ENCODE measurements around the gene LRP4.

The LRP4 gene

GRCh38 chr11:46835897-46836296 is 82.5 kb downstream of the LRP4 start:
- TF ChIP-seq POU6F1 (CRISPR knock-in tag; IDR thresholded peaks at IDR 0.05; ENCODE audit: borderline replicate concordance, low read depth) = no peak
- TF ChIP-seq ARNTL (CRISPR knock-in tag; IDR thresholded peaks at IDR 0.05; ENCODE audit: borderline replicate concordance, low read depth) = no peak
- TF ChIP-seq BACH2 (CRISPR knock-in tag; IDR thresholded peaks at IDR 0.05; ENCODE audit: borderline replicate concordance) = no peak
- no peak for TF ChIP-seq CREB5 (CRISPR knock-in tag; IDR thresholded peaks at IDR 0.05; ENCODE audit: low read depth)
- TF ChIP-seq TOX (CRISPR knock-in tag; IDR thresholded peaks at IDR 0.05; ENCODE audit: borderline replicate concordance) = no peak
- no peak for TF ChIP-seq ZNF565 (CRISPR knock-in tag; conservative IDR thresholded peaks at IDR 0.05; ENCODE audit: low read depth)
- no peak for TF ChIP-seq TCF4 (CRISPR knock-in tag; IDR thresholded peaks at IDR 0.05; ENCODE audit: borderline replicate concordance)
- TF ChIP-seq TSHZ2 (CRISPR knock-in tag; IDR thresholded peaks at IDR 0.05) = no peak
- no peak for TF ChIP-seq OSR1 (CRISPR knock-in tag; IDR thresholded peaks at IDR 0.05)
- no peak for ATAC-seq

GRCh38 chr11:46834821-46835220 is 83.5 kb downstream of the LRP4 start:
- TF ChIP-seq PATZ1 (CRISPR knock-in tag; IDR thresholded peaks at IDR 0.05; ENCODE audit: borderline replicate concordance) = no peak

GRCh38 chr11:46832511-46833214 is 85.7 kb downstream of the LRP4 start:
- ATAC-seq = no peak
- TF ChIP-seq TSHZ2 (CRISPR knock-in tag; IDR thresholded peaks at IDR 0.05) (no peak), ZNF565 (CRISPR knock-in tag; conservative IDR thresholded peaks at IDR 0.05; ENCODE audit: low read depth) (no peak), CSRNP3 (CRISPR knock-in tag; IDR thresholded peaks at IDR 0.05) (no peak), ZNF8 (CRISPR knock-in tag; IDR thresholded peaks at IDR 0.05) (no peak), ZFP30 (CRISPR knock-in tag; IDR thresholded peaks at IDR 0.05) (no peak), PPARA (CRISPR knock-in tag; IDR thresholded peaks at IDR 0.05; ENCODE audit: borderline replicate concordance) (no peak), ARNTL (CRISPR knock-in tag; IDR thresholded peaks at IDR 0.05; ENCODE audit: borderline replicate concordance, low read depth) (no peak), SNAI2 (CRISPR knock-in tag; IDR thresholded peaks at IDR 0.05) (no peak)

More at GRCh38 chr11:46834821-46835220, 83.5 kb downstream of the LRP4 start:
- ATAC-seq = no peak
